ENCODE results near the gene SUSD3.

SUSD3 gene

DNA sequence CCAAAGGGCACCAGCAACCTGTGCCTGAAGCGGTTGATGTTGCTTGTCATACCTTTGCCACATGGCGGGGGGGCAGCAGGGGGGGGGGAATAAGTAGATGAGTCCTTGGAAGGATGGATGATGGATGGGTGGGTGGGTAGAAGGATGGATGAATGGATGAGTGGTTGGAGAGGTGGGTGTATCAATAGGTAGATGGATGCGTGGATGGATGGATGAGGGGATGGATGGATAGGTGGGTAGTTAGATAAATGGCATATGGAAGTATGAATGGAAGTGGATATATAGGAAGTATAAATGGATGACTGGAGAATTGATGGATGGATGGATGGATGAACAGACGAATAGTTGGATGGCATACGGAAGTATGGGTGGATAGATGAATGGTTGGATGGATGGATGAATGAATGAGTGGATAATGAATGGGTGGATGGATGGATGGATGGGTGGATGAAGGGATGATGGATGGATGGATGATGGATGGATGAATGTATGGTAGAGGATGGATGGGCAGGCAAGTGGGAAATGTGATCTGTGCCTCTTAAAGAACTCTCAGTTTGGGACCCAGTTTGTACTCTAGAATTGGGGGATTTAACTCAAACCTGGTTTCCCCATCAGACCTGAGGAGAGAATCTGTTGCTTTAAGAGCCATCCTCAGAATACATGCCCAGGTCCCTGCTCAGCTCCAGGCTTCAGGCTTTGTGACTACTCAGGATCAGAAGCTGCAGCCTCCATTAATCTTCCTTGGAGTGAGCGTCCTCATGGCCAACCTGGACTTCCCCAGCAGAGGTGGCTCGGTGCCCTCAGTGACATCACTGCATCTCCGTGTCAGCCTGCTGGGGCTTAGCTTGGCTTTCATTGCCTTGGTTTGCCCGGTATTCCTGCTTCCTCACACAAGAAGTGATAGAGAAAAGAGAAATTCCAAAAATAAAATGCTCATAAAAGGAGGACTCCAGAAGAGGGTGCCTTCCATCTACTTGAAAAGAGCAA lies 27.6 kb upstream of the SUSD3 start:
- DNase-seq, result no peak

DNA sequence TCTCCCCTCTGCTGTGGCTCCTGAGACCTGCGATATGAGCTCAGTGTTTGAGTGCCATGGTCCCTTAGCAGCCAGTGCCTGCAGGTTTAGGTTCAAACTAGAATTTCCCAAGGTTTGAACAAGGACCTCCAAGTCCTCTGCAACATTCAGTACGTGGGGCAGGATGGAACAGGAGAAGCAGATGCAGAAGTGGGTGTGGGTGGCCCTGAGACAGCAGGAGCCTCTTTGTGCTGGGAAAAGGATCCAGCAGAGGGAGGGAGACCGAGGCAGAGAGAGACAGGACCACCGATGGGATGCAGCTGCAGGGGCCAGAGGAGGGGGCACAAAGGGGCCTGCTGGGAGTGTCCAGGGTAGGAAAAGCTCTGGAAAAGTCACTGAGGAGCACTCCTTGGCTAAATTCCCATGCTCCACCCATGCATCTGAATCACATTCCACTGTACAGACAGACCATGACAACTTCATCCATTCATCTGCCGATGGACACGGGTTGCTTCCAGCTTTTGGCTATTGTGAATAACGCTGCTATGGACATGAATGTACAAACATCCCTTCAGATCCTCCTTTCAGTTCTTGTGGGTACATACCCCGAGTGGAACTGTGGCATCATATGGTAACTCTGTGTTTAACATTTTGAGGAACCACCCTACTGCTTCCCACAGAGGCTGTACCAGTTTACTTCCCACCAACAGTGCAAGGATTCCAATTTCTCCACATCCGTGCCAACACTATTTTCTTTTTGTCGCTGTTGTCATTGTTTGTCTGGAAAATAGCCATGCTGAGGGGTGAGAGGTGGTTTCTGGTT lies 26.7 kb upstream of the SUSD3 start:
- DNase-seq, result no peak

DNA sequence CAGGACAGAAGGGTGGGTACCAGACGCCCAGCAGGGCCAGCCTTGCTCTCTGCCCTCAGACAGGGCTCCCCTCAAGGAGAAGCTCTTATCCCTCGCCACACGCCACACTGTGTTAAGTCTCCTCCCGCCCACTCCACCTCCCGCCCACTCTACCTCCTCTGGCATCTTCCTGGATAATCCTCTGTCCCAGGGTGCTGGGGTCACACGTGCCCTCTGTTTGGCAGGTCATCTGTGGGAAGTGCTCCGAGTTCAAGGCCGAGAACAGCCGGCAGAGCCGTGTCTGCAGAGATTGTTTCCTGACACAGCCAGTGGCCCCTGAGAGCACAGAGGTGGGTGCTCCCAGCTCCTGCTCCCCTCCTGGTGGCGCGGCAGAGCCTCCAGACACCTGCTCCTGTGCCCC lies 26.0 kb upstream of the SUSD3 start:
- no peak for DNase-seq

DNA sequence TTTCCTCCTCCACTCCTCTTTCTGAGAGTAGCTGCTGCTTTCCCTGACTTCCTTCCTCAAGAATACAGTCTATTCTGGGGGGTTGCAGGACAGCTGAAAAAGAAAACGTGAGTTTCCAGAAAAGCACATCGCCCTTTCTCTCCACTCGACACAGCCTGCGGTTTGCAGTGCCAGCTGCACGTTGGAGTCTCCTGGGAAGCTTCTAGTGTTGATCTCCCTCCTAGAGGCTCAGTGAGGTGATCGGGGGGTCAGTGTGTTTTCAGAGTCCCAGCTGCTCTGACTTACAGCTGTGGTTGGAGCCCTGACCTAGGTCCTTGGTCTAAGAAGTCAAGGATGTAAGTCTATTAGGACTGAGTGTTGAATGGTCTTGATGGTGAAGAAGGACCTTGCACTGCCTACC lies 25.0 kb upstream of the SUSD3 start:
- no peak for DNase-seq

DNA sequence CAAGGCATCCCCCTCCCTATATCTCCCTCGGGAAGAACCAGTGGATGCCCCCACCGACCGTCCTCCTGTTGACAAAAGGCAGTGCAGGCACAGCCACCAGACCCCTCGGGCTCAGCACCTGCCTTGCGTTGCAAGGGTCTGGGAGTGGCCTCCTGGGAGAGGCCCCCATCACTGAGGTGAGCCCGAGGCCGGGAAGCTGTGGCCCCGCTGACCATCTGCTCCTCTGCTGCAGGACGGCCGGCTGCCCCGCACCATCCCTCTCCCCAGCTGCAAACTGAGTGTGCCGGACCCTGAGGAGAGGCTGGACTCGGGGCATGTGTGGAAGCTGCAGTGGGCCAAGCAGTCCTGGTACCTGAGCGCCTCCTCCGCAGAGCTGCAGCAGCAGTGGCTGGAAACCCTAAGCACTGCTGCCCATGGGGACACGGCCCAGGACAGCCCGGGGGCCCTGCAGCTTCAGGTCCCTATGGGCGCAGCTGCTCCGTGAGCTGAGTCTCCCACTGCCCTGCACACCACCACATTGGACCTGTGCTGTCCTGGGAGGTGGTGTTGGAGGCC lies 23.3 kb upstream of the SUSD3 start:
- DNase-seq, result no peak

DNA sequence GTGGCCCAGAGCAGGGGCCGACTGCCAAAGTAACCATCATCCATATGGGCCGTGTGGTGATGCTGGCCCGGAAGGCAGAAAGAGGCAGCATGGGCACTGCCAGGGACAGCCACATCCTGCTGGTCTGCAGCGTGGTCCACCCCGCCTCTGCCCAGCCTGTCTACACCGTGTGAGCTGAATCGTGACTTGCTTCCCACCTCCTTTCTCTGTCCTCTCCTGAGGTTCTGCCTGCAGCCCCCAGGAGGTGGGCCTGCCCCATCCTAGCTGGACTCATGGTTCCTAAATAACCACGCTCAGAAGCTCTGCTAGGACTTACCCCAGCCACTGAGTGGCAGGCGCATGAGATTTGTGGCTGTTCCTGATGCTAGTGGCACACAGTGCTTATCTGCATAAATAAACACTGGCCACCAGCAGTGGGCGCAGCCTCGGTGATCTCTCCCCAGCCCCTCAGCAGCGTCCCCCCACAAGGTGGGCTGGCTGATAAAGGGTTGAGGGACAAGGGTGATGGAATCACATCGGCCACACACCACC lies 22.6 kb upstream of the SUSD3 start:
- DNase-seq, result no peak

DNA sequence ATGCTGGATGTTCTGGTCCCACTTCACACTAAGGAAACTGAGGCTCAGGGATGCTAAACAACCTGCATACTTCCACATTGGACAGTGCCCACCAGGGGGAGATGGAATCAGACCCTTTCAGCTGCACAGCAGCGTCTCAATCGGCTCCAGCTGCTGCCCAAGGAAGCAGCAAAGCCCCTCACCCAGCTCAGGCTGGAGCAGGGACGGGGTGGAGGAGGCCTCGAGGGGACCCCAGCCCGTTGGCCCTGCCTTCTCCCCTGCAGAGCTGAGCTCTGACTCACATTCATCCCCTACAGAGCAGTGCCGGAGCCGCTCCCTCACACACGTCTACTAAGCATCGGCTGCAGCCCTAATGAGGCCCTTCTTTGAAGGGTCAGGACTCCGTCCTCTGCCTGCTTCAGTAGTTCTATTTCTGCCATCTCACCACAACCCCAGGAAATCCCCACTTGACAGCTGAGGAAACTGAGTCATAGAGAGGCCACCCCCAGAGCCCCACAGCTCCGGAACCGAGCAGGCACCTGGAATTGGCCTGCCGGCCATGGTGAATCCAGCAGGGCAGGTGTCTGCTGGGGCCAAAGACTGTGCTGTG lies 21.5 kb upstream of the SUSD3 start:
- no peak for DNase-seq

DNA sequence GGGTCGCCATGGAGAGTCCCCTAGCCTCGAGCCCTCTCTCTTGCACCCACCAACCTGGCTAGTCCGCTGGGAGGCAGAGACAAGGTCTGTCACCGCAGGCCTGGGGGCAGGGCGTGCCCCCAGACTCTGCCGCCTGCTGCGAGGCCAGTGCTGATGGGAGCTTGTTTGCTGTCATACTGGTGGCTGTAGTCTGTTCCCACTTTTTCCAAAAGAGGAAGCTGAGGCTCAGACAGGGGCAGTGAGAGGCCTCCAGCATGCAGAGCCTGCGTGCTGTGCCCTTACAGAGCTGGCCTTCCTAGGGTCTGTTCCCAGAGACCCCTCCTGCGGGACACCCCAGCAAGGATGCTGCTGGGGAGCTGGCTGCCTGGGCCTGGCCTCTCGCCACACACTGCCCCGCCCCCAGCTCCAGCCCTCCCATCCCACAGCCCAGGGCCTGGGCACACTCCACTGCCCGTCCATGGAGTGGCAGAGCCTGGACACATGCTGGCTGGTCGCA lies 21.0 kb upstream of the SUSD3 start:
- no peak for DNase-seq

DNA sequence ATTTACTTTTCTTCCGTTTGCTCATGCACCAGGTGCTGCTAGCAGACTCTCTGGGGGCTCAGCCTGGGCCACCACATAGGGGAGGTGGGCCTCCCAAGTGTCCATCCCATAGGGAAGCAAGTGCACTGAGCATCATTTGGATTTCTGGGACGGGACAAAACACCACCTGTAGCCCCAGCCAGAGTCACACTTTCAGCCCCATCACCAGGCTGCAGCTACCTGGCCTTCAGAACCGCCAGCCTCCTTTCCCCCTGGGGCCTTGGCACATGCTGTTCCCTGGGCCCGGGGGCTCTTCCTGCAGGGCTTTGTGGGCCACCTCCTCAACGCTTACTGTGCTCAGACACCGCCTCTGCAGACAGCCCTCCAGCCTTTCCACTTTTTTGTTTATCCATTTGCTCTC lies 19.6 kb upstream of the SUSD3 start:
- DNase-seq, result no peak

DNA sequence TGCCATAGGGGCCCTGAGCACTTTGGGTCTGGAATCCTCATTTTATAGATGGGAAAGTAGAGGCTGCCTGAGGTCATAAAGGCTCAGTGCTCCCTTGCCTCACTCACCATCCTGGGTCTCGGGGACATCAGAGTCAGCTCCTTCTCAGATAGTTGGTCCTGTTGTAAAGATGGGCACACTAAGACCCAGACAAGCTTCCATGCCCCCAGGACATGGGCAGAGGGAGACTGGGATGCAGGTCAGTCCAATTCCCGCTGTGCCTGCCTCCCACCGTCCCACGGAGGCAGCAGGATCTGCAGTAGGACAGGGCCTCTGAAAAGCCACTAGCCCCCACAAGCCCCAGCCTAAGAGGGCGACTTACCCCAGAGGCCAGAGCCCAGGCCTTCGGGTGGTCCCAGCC lies 19.0 kb upstream of the SUSD3 start:
- no peak for DNase-seq

DNA sequence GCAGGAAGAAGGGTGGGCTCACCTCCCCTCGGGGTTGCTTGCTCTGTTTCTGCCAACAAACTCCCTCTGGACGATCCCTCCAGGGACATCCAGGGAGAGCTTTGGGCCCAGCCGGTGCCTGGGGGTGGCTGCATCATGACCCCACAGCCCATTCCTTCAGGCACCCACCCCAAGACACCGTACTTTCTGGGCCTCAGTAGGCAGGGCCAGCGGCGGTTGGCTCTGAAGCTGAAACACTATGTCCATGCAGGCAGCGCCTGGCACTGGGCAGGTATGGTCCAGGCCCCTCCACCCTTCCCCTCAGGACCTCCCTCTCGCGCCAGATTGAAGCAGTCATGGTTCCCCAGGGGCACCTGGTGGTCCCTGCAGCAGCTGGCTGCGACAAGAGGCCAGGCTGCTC lies 18.5 kb upstream of the SUSD3 start:
- DNase-seq, result no peak

DNA sequence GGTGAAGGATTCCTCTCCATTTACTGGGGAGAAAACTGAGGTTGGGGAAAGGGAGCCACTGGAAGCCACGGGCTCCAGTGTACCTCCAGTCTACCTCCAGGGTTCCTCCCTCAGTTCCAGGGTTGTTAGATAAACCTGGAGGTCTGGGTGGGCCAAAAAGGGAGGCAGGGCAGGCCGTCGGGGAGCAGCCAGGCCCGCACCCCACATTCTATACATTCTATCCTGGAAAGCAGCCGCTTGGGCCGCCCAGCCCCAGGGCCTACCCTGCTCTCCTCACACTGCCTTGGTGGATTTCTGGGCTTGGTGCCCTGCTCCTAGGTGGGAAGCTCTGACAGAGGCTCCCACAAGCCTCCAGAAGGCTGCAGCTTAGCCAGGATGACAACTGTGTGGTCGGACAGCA lies 18.1 kb upstream of the SUSD3 start:
- no peak for DNase-seq

DNA sequence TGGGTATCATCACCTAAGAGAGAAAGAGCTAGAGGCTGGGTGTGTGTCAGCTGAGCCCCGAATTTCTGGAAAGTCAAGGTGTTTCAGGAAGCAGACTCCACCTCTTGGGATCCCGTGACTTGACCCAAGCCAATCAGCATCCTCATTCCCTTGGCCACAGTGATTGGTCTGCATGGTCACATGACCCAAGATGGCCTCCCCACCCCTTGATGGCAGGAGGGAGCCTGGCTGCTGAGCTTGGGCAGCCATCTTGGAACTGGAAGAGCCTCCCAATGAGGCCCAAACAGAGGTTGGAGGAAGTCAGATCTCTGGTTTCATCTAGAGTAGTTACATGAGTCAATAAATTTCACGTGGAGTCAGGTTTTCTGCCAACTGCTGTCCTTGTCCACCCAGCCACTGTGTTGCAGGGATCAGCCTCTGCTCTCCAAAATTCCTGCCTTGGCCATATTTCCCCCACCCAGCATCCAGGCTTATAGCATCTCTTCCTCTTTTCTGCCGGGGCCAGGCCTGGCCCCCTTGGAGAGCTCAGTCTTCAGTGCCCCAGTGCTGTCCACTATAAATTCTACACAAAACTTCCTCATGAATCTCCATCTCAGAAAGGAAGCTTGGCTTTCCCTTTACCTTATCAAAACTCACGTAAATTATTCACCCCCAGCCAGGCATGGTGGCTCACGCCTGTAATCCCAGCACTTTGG lies 17.2 kb upstream of the SUSD3 start:
- no peak for DNase-seq

DNA sequence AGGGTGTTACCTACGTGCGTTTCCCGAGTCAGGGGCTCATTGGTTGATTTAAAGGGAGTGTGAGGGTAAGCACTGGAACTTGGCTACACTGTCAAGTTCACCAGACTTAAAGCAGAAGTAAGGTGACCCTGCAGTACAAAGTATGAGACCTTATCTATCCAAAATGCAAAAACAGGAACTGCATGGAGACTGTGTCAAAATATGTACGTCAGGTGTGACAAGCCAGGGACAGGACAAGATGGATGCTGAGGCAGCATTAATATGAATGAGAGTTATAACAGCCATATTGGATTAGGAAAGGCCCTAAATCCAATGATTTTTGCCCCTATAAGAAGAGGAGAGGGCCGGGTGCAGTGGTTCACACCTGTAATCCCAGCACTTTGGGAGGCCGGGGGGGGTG lies 15.4 kb upstream of the SUSD3 start:
- DNase-seq, result no peak

DNA sequence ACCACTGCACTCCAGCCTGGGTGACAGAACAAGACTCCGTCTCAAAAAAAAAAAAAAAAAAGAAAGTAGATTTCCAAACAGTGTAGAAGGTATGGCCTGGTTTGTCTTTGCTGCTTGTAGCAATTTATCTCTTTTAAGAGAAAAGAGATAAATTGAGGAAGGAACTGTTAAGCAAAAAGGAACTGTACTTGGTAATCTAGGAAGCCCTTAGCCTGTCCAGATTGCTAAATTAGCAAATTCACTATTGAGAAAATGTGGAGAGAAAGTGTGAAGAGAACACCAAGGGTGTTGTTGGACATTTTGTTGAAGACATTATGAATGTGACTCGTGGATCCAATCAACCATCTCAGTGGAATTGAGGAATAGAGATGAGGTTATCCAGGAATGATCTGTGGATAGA lies 13.0 kb upstream of the SUSD3 start:
- no peak for DNase-seq

DNA sequence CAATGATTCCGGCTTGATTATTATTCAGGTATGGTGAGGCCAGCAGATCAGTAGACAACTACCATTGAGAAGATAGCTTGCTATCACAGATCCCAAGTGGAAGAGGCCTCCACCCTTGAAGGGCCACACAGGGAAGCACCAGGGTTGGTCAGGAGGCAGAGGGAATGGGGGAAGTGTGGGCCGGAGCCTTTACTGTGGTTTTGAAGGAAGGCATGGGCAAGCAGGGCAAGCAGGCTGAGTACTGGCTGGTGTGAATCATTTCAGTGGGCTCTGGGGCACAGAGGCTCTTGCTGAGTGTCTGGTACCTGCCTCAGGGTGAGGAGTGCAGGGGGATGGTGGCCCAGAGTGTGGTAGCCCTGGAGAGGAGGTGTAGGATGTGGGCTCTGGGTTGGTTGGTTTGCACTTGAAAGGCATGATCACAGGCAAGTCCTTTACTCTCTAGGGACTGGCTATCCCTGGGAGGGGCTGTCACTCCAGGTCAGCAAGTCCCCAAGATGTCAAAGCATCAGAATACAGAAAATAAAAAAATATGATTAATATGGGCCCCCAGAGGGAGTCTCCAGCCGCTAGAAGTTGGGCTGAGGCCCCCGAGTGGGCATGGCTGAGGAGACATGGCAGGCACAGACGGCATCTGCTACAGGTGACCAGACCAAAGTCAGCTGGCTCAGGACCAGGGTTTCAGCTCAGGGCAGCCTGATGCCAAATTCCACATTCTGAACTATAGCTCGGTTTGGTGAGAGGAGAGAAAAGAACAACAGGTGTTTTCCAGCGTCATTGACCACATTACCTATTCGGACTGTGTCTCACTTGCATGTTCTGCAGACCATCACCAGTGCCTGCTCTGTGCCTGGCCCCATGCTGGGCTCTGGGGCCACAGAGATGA lies 9.7 kb upstream of the SUSD3 start:
- DNase-seq, result no peak

DNA sequence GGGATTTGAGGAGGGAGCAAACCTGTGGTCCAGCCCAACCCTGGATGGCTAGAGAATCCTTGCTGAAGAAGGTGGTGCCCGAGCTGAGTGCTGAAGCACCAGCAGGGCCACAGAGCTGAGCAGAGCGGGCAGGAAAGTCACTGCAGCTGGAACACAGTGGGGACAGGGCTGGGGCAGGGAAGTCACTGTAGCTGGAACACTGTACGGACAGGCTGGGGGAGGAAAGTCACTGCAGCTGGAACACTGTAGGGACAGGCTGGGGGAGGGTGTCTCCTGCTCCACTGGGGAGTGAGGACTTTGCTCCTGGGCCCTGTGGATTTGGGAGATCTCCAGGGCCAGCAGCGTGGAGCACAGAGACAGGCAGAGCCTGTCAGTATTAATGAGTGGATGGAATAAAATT lies 9.0 kb upstream of the SUSD3 start:
- DNase-seq, result no peak

DNA sequence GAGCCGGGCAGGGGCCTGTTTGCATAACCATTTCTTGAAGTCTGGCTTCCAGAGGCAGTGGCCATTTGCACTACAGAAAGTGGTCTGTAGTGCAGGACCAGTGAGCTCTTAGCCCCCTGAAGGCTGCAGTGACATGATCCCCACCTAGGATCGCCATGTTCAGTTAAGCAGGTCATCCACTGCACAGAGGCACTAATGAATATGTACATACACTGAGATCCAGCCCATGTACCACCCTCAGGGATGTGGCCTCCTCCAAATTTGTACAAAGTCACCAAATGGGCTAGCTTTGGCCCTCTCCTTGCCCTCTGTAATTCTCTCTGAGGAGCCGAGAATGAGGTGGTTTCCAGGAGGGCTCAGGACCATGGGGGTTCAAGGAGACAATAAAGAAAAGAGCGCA lies 8.3 kb upstream of the SUSD3 start:
- no peak for DNase-seq

DNA sequence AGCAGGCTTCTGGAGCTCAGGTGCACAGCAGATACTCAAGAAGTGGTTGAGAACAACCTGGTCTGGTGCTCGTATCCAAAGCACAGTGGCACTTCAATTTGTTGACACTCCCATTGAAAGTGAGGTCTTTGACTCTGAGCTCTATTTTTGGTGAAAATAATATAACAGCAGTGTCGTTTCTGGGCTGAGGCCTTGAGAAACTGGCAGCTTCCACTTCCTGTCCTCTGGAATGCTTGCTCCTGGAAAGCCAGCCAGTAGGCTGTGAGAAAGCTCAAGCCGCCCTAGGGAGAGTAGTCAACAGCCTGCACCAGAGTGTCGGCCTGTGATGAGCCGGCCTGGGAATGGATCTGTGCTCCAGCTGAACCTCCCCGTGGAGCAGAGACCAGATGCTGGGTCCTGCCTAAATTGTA lies 6.8 kb upstream of the SUSD3 start:
- peak; percentile 45 for DNase-seq

DNA sequence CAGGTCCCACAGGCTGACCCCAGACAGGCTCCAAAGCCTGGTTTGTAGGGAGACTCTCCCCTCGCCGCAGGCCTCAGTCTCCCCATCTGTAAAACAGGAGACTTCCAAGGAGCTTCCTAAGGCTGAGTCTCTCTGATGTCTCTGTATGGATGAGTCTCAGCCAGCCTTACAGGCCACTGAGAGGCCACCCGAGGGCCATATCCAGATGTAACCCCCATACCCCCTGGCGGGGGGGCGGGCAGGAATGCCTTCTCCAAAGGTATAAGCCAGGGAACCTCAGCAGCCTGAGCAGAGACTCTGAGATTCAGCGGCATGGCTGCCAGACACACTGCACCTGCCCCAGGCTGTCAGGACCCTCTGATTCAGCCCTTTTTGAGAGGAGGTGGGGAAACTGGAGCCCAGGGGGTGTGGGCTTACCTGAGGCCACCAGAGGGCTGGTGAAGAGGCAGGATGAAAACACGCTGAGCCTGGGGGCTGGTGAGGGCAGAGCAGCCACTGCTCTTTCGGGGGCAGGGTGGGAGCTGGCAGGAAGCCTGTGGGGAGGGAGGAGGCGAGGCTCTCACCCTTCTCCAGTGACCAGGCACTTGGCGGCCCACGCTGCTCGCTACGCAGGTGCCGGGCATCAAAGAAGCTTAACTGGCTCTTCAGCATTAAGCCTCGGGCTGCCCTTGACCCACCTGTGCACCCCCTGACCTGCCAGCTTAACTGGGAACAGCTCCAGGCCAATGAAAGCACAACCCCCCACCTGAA lies 5.5 kb upstream of the SUSD3 start:
- no peak for DNase-seq

All from EL (cell line).